Measurements from ENCODE around the gene MAVS. TPM values are rescaled to one million over a fixed set of nuclear protein-coding genes. Genes with fewer than 3 reads are reported as not detected.

Gene MAVS
- total and polyA plus RNA-seq, 9 of the 15 experiments (the other 6 are each of a cell fraction or from before 2014, with no cell fraction given), result 1.6 to 22.0 (median 11.3) TPM

- intact Hi-C loops (cut with micrococcal nuclease) (loop anchor here (2.0 kb wide), 2 partner anchors 27 to 33 kb away; partner anchors contain the start of genes CENPB and MAVS), in situ Hi-C loops (cut with MboI) (no loop called here)
- H3K4me1 ChIP-seq (replicated peaks in 1 of 2; ENCODE audit: control insufficient read depth in 2 of 2, insufficient read depth in 2 of 2, low read length in 2 of 2), result peaks cover 18 to 29% of the 10 kb centered on the region in 2 experiments
- H3K27me3 ChIP-seq (ENCODE audit: control insufficient read depth in 2 of 2, insufficient read depth in 2 of 2, low read length in 2 of 2), result no peaks in the 10 kb centered on the region
- H3K9me3 ChIP-seq (replicated peaks; ENCODE audit: control insufficient read depth, insufficient read depth, low read depth, low read length), result no peaks in the 10 kb centered on the region
- H3K4me3 ChIP-seq, result peak overlapping the region; percentile 82
- no peak for ATAC-seq
- 45% methylated on average over 16 of the region's 20 CpGs for WGBS (ENCODE audit: insufficient coverage, low coverage, missing lambda C conversion rate)
- no peaks in the 10 kb centered on the region for H4K20me1 ChIP-seq (replicated peaks; ENCODE audit: control insufficient read depth, insufficient read depth, low read length)
- H2AFZ ChIP-seq (ENCODE audit: low read depth, low read length), result peak overlapping the region; percentile 69
- H3K9me1 ChIP-seq (ENCODE audit: control insufficient read depth, insufficient read depth, low read length), result no peaks in the 10 kb centered on the region
- BruUV-seq (replicated peaks), result no TSS peak
- 0 out of 2 replicates have a peak, but pooled peaks have one; percentile 9 for TF ChIP-seq TOE1 (IDR thresholded peaks at IDR 0.05; ENCODE audit: borderline replicate concordance)
- TF ChIP-seq TOE1 (CRISPR knock-in tag; IDR thresholded peaks at IDR 0.05; ENCODE audit: borderline replicate concordance, low read depth), result no peak
- 0 out of 2 replicates have a peak, but pooled peaks have one; percentile 35 for TF ChIP-seq ARID1B (IDR thresholded peaks at IDR 0.05)
- TF ChIP-seq, protein P1, sequence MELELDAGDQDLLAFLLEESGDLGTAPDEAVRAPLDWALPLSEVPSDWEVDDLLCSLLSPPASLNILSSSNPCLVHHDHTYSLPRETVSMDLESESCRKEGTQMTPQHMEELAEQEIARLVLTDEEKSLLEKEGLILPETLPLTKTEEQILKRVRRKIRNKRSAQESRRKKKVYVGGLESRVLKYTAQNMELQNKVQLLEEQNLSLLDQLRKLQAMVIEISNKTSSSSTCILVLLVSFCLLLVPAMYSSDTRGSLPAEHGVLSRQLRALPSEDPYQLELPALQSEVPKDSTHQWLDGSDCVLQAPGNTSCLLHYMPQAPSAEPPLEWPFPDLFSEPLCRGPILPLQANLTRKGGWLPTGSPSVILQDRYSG (tag; conservative IDR thresholded peaks at IDR 0.05; ENCODE audit: low read depth), result no peak
- TF ChIP-seq DPF2 (IDR thresholded peaks at IDR 0.05), result peak; percentile 54; the same call in 1 of the 2 replicates
- 0 out of 2 replicates have a peak, but pooled peaks have one; percentile 30 for TF ChIP-seq FOXJ2 (tag; IDR thresholded peaks at IDR 0.05)
- 0 out of 2 replicates have a peak, but pooled peaks have one; percentile 49 for TF ChIP-seq SMARCA4 (IDR thresholded peaks at IDR 0.05)
- TF ChIP-seq NONO (IDR thresholded peaks at IDR 0.05; ENCODE audit: low read depth in 2 of 2, low read length in 1 of 2), result no peak
- 0 out of 2 replicates have a peak, but pooled peaks have one; percentile 17 for TF ChIP-seq ZNF592 (IDR thresholded peaks at IDR 0.05)
- peak; percentile 94 for TF ChIP-seq ZKSCAN1 (IDR thresholded peaks at IDR 0.05; ENCODE audit: low read depth, low read length)
- CTCF ChIA-PET (ENCODE audit: low intra/inter-chr PET ratio), result interaction anchor here (0.6 to 1.9 kb wide), 2 partner anchors 32 to 192 kb away, joined by 3 to 12 read pairs; partner anchors contain the start of gene CENPB
- POLR2A ChIA-PET, result interaction anchor here (0.6 to 2.4 kb wide), 9 partner anchors 12 to 66 kb away, joined by 3 to 13 read pairs (median 4); partner anchors contain the start of gene SPEF1
- H3K27ac ChIP-seq (ENCODE audit: extremely low read depth, low read depth, low read length), result peak overlapping the region; percentile 100
- H3K9ac ChIP-seq (ENCODE audit: insufficient read depth in 1 of 2, low read depth in 2 of 2, low read length in 2 of 2), result peak overlapping the region; percentile 98
- H3K4me2 ChIP-seq (ENCODE audit: insufficient read depth, low read length), result peak overlapping the region; percentile 48
- peaks cover 21% of the 10 kb centered on the region; the same call in 2 of the 3 replicates for H3K36me3 ChIP-seq (ENCODE audit: control insufficient read depth, insufficient read depth, low read length)
- peaks cover 13% of the 10 kb centered on the region; the same call in 1 of the 3 replicates for H3K79me2 ChIP-seq (ENCODE audit: control insufficient read depth, insufficient read depth, low read length)
- no peak for FAIRE-seq
- peak in 1 of 4 experiments; percentile 11 for DNase-seq (ENCODE audit: extremely low read depth in 1 of 4, low spot score in 3 of 4)
Measured at GRCh38 chr20:3819411-3820047, 27.1 kb upstream of the MAVS start.
